GM21423 (cell line): ENCODE data around the gene NFIX.

Experiments used
- ATAC-seq: cut with Tn5 transposase; IDR thresholded peaks from one replicate; pipeline ENCODE4 v1.9.1; 2021; ENCODE audit warnings: mild to moderate bottlenecking, moderate library complexity; ENCODE audit not compliant: unreplicated experiment

The NFIX gene

GRCh38 chr19:12987190-12987589, 8.1 kb upstream of the NFIX start:
- ATAC-seq: no peak

DNA sequence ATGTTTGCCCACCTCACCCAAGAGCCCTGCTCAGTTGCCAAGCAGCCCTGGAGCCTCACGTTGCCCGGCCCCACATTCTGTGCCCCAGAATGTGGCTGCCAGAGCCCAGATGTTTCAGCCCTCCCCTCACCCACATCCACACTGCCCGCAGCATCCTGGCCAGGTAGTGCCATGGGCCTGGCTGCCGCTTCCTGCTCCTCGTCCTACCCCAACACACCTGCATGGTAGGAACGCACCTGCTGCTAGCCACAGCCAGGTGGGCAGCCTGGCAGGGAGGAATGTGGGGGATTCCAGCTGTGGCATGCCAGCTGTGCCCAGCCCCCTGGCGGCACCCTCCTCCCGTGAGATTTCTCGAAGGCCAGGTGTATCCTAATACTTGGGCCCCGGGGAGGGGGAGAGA, 7.5 kb upstream of the NFIX start:
- no peak for ATAC-seq

DNA sequence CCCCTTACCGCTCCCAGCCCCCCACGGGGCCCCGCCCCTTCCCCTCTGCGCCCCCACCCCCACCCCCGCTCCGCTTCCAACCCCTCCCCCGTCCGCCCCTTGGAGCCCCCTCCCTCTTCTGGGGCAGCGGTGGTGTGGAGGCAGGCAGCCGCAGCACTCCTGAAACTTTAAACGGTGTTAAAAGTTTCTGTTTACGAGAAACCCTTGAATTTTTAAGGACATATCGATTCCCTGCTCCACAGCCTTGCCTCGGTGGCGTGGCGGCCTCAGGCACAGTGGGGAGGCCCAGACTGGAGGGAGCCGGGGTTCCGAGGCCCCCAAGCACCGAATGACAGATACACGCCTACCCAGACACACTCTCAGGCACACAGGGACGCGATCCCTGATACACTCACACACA, 4.8 kb upstream of the NFIX start:
- no peak for ATAC-seq

GRCh38 chr19:12990853-12991252, 4.4 kb upstream of the NFIX start:
- no peak for ATAC-seq

- ATAC-seq: no peak
These were observed 4.0 kb upstream of the NFIX start for GRCh38 chr19:12991296-12991695.

DNA sequence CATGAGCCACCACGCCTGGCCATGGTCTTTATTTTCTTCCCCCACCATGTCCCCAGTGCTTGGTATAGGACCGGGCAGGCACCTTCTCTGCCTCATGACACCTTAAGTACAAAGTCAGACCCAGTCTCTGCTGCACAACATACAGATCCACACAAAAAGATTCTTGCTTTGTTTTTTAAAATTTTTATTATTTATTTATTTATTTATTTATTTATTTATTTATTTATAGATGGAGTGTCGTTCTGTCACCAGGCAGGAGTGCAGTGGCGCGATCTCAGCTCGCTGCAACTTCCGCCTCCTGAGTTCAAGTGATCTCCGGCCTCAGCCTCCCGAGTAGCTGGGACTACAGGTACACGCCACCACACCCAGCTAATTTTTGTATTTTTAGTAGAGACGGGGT, 2.5 kb upstream of the NFIX start:
- ATAC-seq: no peak

DNA sequence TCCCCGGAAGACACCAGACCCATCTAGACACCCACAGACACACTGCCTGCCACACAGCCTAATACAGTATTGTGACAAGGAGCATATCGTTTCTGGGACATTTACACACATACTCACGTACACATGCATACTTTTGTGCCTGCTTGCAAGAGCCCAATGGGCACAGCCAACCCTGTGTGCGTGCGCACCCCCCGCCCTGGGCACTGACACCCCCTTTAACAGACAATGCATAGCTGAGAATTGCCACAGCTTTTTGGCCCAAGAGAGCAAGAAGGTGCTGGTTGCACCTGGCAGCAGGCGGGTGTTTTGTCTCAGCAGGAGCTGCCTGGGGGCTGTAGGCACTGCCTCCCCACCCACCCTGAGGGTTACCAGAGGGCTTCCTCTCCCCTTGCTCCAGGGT, 1.7 kb upstream of the NFIX start:
- no peak for ATAC-seq

GRCh38 chr19:12995596-12996405, 526 bp downstream of the NFIX start:
- no peak for ATAC-seq

GRCh38 chr19:12996406-12997094, 1.3 kb downstream of the NFIX start:
- no peak for ATAC-seq

DNA sequence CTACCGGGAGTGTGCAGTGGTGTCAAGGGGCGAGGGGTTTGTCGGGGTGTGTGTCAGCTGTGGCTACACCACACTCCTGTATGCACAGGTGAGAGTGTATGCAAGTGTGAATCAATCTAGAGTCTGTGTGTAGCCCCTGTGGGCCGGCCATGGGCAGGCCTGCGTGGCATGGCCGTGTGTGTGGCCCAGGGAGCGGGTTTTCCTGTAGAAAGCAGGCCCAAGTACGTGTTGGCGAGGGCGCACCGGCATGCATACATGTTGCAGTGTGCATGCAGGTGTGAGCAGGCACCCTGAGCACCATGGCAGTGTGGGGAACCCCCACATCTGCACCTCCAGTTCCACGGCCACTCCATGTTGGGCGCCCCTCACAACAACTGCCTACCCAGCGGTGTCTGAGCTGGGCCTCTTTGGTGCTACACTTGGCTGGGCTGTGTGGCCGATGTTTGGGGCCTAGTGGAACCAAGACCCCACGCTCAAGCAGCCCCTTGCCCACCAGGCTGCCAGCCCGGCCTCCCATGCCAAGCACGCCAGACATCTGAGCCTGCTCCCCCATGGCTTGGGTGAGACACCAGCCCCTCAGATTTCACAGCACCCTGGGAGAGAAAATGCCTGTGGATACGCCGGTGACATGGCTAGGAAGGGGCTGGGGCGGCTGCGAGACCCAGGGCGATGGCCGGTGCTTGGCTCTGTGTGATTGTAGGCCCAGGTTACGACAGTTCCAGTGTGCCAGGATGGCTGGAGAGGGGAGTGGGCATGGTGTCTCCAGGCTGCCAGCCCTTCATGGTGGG, 2.1 kb downstream of the NFIX start:
- ATAC-seq: no peak

- ATAC-seq: no peak
These were observed 3.0 kb downstream of the NFIX start for GRCh38 chr19:12997967-12998940.

- no peak for ATAC-seq
These were observed 5.9 kb downstream of the NFIX start for GRCh38 chr19:13001166-13001501.

GRCh38 chr19:13001502-13002165, 6.4 kb downstream of the NFIX start:
- ATAC-seq: no peak

DNA sequence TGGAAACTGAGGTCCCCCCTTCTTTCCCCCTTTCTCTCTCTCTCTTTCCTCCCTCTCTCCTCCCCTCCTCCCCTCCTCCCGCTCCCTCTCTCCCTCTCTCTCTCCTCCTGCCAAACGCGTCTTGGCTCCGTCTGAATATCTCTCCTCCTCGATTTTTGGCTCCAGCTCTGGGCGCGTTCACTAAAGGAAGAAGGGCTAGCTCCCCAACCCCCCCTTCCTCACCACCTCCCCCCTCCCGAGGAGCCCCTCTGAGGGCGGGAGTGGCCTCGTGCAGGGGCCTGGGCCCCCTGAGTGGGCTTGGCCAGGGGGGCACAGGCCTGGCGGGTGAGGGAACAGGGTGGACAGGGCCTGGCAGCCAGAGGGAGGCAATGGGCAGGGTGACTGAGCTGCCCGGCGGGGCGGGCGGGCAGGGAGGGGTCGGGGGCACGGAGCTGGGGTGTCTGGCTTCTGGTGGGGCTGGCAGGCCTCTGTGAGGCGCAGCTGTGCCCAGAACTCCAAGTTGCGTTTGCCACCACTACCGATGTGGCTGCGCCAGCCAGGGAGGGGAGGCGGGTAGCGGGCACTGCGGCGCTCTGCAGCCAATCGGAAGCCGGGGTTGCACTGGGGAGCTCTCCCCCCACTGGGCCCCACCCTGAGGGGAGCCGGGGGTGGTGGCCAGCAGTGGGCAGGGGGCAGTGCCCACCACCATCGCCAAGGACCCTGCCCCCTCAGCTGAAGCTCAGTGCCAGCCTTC, 7.1 kb downstream of the NFIX start:
- no peak for ATAC-seq

DNA sequence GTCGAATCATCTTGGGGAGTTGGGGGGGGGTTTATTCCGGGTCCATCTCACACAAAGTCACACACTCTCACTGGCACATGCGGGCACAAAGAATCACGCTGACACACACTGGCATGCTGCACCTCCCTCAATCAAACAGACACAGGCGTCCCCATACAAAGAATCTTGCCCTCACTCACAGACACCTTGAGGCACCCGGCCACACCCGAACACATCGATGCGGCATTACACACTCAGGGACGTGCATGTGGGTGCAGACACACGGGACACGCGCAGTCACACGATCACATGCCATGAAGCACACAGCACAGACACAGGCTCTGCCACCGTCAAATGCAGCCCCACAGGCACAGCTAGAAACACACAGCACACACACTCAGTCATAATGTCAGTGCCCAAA, 7.8 kb downstream of the NFIX start:
- ATAC-seq: no peak

DNA sequence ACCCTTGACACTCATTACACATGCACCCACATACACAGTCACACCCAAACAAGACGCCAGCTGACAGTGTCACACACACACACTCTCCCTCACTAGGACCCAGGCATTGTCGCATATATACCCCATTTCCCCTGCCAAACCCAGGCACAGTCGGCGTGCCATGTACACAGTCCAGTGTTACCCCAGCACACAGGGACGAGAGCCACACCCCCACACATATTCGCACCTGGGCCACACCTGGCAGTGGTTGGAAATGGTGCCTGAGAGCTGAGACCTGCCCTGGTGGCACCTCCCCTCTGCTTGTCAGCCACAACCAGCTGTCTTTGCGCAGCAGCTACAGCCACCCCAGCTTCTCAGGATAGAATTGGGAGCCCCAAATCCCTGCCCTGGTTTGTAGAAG, 9.0 kb downstream of the NFIX start:
- no peak for ATAC-seq

DNA sequence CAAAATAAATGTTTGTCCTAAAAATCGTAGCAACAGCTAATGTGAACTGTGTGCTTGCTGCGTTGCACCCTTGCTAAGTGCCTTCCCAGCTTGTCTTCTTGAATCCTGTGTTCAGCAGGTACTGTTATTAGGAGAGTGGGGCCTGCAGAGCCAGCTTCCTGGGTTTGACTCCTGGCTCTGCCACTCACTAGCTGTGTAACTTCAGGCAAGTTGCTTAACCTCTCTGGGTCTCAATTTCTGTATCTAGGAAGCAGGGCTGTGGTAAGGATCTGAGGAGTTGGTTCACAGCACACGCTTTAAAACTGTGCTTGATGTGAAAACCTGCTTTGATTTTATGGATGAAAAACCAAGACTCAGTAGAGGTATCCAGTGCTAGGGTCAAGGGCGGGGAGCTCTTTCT, 10.0 kb downstream of the NFIX start:
- no peak for ATAC-seq

DNA sequence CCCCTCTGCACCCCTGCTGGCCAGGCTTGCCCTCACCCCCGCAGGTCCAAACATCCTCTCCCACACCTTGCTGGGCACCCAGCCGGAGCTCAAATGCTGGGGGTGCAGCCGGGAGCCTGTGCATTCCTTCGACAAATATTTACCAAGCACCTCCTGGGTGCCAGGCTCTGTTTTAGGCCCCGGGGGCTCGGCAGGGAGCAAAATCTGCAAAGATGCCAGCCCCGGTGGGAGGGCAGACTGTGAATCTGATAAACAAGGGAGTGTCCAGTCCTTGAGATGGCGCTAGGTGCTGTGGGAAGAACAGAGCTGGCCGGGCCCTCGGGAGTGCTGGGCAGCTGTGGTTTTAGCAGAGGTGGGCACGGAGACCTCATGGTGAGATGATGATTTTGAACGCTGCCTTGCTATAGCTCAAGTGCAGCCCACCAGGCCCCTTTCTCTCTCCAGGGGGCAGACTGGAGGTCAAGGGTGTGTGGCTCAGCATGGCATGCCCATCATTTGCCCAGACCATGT, 10.6 kb downstream of the NFIX start:
- no peak for ATAC-seq
